ENCODE measurements around the gene PKDCC. TPM values are rescaled to one million over a fixed set of nuclear protein-coding genes. Genes with fewer than 3 reads are reported as not detected.

Gene PKDCC
- total RNA-seq, 1 experiment from 2014 or later, result 14.8 TPM

GRCh38 chr2:41999128-41999480 is 48.7 kb upstream of the PKDCC start:
- POLR2A ChIA-PET, result no interaction called here
- CTCF ChIA-PET, result no interaction called here
- Histone ChIP-seq H3K27me3 (ENCODE audit: control insufficient read depth, insufficient read depth, low read length) (no peaks in the 10 kb centered on the region), H3K4me3 (ENCODE audit: low read depth in 2 of 2, low read length in 2 of 2) (no peak overlapping the region), H3K4me1 (ENCODE audit: control insufficient read depth, insufficient read depth, low read length) (no peaks in the 10 kb centered on the region), H3K36me3 (ENCODE audit: control insufficient read depth, insufficient read depth, low read length) (no peaks in the 10 kb centered on the region), H3K27ac (ENCODE audit: low read length) (no peak overlapping the region), H3K9me3 (ENCODE audit: control insufficient read depth, insufficient read depth, low read depth, low read length) (no peaks in the 10 kb centered on the region)
- DNase-seq (ENCODE audit: low read depth, low spot score) (no peak), ATAC-seq (no peak)
- intact Hi-C loops (cut with micrococcal nuclease; ENCODE audit: unreplicated experiment), result no loop called here
- TF ChIP-seq POLR2AphosphoS5 (IDR thresholded peaks at IDR 0.05; ENCODE audit: low read depth, low read length) (no peak), TCF7L2 (IDR thresholded peaks at IDR 0.05; ENCODE audit: low read depth, low read length) (no peak), SIN3A (IDR thresholded peaks at IDR 0.05; ENCODE audit: borderline replicate concordance, insufficient read depth, low read depth, low read length) (no peak), CTCF (IDR thresholded peaks at IDR 0.05) (no peak)
- TF ChIP-seq, protein P1, sequence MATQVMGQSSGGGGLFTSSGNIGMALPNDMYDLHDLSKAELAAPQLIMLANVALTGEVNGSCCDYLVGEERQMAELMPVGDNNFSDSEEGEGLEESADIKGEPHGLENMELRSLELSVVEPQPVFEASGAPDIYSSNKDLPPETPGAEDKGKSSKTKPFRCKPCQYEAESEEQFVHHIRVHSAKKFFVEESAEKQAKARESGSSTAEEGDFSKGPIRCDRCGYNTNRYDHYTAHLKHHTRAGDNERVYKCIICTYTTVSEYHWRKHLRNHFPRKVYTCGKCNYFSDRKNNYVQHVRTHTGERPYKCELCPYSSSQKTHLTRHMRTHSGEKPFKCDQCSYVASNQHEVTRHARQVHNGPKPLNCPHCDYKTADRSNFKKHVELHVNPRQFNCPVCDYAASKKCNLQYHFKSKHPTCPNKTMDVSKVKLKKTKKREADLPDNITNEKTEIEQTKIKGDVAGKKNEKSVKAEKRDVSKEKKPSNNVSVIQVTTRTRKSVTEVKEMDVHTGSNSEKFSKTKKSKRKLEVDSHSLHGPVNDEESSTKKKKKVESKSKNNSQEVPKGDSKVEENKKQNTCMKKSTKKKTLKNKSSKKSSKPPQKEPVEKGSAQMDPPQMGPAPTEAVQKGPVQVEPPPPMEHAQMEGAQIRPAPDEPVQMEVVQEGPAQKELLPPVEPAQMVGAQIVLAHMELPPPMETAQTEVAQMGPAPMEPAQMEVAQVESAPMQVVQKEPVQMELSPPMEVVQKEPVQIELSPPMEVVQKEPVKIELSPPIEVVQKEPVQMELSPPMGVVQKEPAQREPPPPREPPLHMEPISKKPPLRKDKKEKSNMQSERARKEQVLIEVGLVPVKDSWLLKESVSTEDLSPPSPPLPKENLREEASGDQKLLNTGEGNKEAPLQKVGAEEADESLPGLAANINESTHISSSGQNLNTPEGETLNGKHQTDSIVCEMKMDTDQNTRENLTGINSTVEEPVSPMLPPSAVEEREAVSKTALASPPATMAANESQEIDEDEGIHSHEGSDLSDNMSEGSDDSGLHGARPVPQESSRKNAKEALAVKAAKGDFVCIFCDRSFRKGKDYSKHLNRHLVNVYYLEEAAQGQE (IDR thresholded peaks at IDR 0.05; ENCODE audit: insufficient read depth in 1 of 2, low read depth in 2 of 2, low read length in 1 of 2), result no peak
- no TSS peak for BruUV-seq (replicated peaks)
- in situ Hi-C loops (cut with HindIII; ENCODE audit: low pct_unique_long_range_greater_than_20kb, low sequenced_read_pairs), result no loop called here

DNA sequence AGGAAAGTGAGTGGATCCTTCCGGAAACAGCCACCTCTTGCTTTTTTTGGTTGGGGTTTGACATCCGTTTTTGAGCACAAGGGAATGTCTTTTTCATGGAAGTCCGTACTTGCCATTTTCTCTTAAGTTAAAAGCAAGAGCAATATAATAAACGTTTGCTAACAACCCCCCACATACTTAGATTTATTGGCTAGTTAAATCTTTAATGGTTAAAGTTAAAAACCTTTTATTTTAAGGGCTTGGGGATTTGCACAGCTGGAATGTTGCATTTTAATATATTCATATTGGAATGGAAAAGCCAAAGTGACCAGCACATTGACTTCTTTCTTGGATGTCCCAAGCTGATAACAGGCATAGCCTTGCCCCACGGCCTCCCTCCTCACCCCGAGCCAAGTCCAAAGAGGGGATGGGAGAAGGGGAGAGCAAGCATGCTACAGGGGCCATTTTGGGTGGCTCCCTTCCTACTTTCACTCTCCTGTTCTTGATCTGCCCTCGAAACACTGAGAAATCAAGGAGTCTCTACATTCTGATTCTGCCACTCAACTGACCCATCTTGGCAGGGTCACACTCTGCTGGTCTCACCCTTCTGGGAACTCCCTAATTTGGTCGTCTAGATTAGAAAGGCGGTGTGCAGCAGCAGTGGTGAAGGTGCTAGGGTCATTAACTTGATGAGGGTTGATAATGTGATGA is 48.1 kb upstream of the PKDCC start:
- ATAC-seq (no peak), DNase-seq (ENCODE audit: low read depth, low spot score) (no peak)
- Histone ChIP-seq H3K9me3 (ENCODE audit: control insufficient read depth, insufficient read depth, low read depth, low read length) (no peaks in the 10 kb centered on the region), H3K4me1 (ENCODE audit: control insufficient read depth, insufficient read depth, low read length) (no peaks in the 10 kb centered on the region), H3K27me3 (ENCODE audit: control insufficient read depth, insufficient read depth, low read length) (no peaks in the 10 kb centered on the region), H3K27ac (ENCODE audit: low read length) (no peak overlapping the region), H3K4me3 (ENCODE audit: low read depth in 2 of 2, low read length in 2 of 2) (no peak overlapping the region), H3K36me3 (ENCODE audit: control insufficient read depth, insufficient read depth, low read length) (no peaks in the 10 kb centered on the region)
- TF ChIP-seq, protein P1 (IDR thresholded peaks at IDR 0.05; ENCODE audit: insufficient read depth in 1 of 2, low read depth in 2 of 2, low read length in 1 of 2), result no peak
- TF ChIP-seq CTCF (IDR thresholded peaks at IDR 0.05) (no peak), POLR2AphosphoS5 (IDR thresholded peaks at IDR 0.05; ENCODE audit: low read depth, low read length) (no peak), SIN3A (IDR thresholded peaks at IDR 0.05; ENCODE audit: borderline replicate concordance, insufficient read depth, low read depth, low read length) (no peak), TCF7L2 (IDR thresholded peaks at IDR 0.05; ENCODE audit: low read depth, low read length) (no peak)
- POLR2A ChIA-PET, result no interaction called here
- no TSS peak for BruUV-seq (replicated peaks)
- in situ Hi-C loops (cut with HindIII; ENCODE audit: low pct_unique_long_range_greater_than_20kb, low sequenced_read_pairs) (no loop called here), intact Hi-C loops (cut with micrococcal nuclease; ENCODE audit: unreplicated experiment) (no loop called here)
- CTCF ChIA-PET, result no interaction called here

Measured in Panc1 (cell line).